ENCODE results near the gene NFKB1.

NFKB1 gene

DNA sequence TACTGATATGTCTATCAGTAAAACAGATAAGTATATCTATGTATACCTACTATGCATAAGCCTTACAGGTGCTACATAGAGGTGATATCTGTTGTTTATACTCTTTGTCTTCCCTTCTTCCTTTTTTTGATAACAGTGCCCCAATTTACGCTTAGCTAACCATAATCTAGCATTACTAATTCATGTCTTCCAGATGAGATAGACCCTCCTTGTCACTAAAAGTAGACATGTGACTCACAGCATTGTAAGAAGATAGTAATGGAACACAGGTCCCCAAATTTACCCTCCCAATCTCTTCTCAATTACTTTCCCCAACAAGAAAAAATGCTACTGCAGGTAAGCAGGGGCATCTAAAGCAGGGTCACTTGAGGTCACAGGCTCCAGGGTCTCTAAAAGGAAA lies 7.9 kb upstream of the NFKB1 start:
- intact Hi-C loops (cut with DNase I), result loop anchor here (10.0 kb wide), 1 partner anchor 112 kb away; no protein-coding TSS in a partner anchor
- no peak for DNase-seq

DNA sequence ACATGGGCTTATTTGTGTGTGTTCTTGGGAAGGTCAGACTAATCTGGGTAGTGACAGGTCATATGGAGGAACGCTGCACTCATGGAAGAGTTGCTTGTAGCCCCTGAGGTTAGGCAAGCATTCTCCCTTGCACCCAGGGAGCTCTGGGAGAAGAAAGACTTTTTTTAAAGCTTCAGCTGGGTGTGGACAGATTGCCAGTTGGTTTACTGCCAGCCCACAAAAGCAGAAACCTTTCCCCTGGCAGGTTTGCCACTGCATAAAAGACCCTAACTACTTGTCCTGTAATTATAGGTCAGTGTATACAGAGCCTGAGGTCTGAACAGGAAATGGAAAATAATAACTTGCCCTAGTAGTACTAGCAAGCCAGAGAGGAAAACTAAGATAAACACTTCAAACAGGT lies 7.4 kb upstream of the NFKB1 start:
- intact Hi-C loops (cut with DNase I), result loop anchor here (10.0 kb wide), 1 partner anchor 111 kb away; no protein-coding TSS in a partner anchor
- DNase-seq, result no peak

DNA sequence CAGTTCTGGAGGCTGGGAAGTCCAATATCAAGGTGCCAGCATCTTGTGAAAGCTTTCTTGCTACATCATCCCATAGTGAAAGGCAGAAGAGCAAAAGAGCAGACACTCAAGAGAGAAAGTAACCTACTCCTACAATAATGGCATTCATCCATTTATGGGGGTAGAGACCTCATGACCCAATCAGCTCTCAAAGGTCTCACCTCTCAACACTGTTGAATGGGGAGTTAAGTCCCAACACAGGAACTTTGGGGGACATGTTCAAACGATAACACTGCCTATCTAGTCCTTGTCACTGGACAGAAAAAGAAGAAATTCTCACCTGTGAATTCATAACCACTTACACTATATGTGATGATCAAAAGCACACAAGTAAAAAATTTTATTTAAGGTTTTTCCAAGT lies 6.6 kb upstream of the NFKB1 start:
- intact Hi-C loops (cut with DNase I), result loop anchor here (10.0 kb wide), 1 partner anchor 110 kb away; no protein-coding TSS in a partner anchor
- DNase-seq, result no peak

DNA sequence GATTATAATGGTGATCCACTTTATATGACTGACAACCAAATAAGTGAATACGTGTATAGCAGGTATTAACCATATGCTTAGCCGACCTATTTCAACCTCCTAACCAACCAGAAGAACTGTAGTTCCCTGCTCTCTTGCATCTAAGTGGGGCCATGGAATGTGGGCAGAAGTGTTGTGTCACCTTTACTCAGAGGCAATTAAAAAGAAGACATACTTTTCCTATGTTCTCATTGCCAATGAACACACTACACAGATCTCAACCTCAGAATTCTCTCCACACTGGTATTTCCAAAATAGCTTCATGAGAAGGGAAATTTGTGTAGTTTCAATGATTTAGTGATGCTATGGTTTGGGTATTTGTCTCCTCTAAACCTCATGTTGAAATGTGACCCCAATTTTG lies 3.2 kb upstream of the NFKB1 start:
- intact Hi-C loops (cut with DNase I), result loop anchor here (10.0 kb wide), 1 partner anchor 107 kb away; no protein-coding TSS in a partner anchor
- DNase-seq, result no peak

DNA sequence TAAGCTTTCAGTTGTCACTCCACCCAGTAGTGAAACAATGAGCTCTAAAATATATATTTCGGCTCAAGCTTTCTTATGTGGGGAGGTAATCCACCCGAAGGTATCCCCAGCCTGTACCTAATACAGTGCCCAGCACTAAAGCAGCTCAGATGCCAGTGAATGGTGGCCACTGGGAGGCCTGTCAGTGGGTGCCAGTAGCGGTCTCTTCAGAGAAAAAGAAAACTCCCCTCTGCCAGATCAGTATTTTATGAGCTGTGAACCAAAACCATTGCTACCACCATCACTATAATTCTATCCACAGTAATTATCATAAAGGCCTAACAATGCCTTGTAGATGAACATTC lies 835 bp upstream of the NFKB1 start:
- DNase-seq, result peak in 8 of 10 donors; percentile 25 to 90 (median 52)
- intact Hi-C loops (cut with DNase I), result loop anchor here (5.0 kb wide), 3 partner anchors 68 to 577 kb away; partner anchors contain the start of genes SLC9B2 and UBE2D3

DNA sequence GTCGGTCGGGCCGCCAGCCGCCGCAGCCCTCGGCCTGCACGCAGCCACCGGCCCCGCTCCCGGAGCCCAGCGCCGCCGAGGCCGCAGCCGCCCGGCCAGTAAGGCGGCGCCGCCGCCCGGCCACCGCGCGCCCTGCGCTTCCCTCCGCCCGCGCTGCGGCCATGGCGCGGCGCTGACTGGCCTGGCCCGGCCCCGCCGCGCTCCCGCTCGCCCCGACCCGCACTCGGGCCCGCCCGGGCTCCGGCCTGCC lies 213 bp downstream of the NFKB1 start:
- intact Hi-C loops (cut with DNase I), result loop anchor here (5.0 kb wide), 3 partner anchors 69 to 576 kb away; partner anchors contain the start of genes SLC9B2 and UBE2D3
- DNase-seq, result peak in 1 of 10 donors; percentile 25

DNA sequence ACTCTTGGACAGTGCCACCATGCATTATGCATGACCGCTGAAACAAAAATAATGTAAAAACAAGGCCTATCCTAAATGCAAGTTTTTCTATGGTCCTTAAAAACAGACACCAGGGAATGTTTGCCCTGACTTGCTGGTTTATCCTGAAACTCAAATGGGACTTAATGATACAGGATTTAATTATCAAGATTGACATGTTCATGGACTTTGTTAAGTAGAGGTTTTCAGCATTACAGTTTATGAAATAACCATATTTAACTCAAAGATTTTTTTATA lies 1.3 kb downstream of the NFKB1 start:
- intact Hi-C loops (cut with DNase I), result loop anchor here (5.0 kb wide), 3 partner anchors 70 to 575 kb away; partner anchors contain the start of genes SLC9B2 and UBE2D3
- DNase-seq, result no peak

DNA sequence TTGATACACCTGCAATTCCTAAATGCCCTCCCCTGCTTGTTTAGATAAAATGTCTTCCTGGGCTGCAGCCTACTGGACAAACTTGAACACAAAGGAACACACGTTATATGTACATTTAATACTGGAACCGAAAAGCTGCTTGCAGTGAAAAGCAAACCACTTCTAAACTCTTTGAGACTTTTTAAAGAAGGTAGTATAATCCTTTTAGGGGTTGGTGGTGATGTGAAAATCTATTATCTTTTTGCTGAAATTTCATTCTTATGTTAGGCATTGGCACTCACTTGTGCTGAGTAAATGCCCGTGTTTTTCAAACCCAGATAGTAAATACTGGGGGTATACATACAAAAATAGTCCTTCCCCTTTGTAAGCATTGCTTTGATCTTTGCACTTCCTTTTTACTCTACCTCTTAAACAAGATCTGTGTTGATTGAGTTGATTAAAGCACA lies 2.2 kb downstream of the NFKB1 start:
- DNase-seq, result no peak
- intact Hi-C loops (cut with DNase I), result loop anchor here (5.0 kb wide), 3 partner anchors 71 to 574 kb away; partner anchors contain the start of genes SLC9B2 and UBE2D3

DNA sequence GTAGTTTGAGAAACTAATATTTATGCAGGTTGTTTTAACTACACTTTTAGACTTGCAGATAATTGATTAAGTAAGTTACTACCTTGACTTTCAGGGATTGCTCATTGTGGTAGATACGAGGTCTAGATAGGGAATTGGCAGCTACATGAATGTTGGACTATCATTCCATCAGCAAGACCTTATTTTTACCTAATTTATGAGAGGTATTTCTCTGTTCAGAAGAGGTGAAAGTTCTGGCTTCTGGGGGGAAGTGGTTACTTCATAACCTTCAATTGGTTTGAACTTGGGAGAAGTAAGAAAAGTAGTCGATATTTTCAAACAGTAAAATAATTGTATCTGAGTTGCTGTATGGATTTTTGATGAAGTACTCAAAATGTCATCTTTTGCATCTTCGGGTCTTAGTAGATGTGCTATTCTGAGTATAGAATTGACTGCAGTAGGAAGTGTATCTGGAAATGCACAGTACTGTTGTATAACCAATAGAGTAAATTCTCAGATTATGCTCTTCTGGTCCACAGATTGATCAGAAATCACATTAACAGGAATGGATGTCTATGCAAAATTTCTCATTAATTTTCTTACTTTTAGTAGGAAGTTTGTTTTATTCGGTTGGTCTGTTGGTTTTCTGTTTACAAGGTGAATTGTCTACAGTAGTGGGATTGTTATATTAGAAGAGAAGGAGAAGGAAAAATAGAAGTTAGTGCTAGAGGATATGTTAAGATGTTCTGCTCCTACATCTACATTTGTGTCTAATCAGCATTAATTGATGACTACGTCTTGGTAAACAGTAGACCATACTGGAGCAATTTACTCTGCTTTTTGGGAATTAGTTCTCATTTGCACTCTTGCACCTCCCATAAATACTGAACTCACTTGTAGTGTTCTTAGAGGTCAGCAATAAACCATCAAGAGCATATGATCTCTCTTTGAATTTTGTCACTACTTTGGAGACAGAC lies 3.0 kb downstream of the NFKB1 start:
- intact Hi-C loops (cut with DNase I), result loop anchor here (5.0 kb wide), 3 partner anchors 72 to 573 kb away; partner anchors contain the start of genes SLC9B2 and UBE2D3
- DNase-seq, result no peak

DNA sequence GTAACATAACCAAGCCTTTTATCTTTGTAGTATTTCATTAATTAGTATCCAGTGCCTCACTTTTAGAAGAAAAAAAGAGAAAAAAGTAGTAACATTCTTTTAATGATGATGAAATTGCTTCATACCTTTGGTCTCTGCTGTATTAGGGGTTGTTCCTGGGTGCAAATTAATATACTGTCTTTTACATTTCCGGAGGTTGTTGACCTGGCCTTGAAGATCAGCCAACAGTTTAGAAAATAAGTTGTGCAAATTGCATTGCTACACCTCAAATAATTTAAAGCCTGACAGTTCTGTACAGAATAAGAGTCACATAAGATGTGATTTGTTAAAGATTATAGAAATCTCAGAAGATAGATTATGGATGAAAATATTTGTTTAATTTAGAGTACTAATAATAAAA lies 3.8 kb downstream of the NFKB1 start:
- no peak for DNase-seq
- intact Hi-C loops (cut with DNase I), result loop anchor here (5.0 kb wide), 3 partner anchors 73 to 572 kb away; partner anchors contain the start of genes SLC9B2 and UBE2D3

DNA sequence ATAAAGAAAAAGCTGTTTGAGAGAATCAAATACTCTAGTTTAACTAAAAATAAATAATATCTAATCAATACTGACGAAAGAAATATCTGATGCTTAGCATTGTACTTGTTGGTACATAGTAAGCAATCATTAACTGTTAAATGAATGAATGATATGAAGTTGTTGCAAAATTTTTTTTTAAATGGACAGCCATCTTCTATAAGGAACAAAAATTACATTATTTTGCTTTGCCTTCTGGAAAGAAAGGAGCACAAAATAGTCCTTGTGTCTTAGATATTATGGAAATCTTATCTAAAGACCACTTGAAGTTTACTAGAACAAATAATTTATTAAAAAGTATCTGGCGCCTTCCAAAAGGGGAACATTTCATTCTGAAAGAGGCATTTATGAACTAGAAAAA lies 4.5 kb downstream of the NFKB1 start:
- DNase-seq, result no peak
- intact Hi-C loops (cut with DNase I), result no loop called here

DNA sequence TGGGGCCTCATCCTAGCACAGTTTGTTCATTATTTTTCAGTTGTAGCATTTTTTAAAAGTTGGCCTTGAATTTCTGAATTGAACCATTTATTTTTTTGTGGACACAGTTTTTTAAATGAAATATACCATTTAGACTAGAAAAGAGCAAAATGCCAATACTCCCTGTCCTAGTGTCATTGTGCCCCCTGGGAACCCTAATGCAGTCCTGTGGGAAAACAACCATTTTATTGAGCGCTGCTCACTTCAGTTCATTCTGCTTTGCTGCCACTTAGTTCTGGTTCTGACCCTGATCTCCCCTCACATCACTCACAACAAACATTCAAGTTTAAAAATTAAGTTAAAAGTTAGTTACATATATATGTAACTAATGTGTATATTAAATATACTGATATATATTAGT lies 5.4 kb downstream of the NFKB1 start:
- no peak for DNase-seq
- intact Hi-C loops (cut with DNase I), result no loop called here

DNA sequence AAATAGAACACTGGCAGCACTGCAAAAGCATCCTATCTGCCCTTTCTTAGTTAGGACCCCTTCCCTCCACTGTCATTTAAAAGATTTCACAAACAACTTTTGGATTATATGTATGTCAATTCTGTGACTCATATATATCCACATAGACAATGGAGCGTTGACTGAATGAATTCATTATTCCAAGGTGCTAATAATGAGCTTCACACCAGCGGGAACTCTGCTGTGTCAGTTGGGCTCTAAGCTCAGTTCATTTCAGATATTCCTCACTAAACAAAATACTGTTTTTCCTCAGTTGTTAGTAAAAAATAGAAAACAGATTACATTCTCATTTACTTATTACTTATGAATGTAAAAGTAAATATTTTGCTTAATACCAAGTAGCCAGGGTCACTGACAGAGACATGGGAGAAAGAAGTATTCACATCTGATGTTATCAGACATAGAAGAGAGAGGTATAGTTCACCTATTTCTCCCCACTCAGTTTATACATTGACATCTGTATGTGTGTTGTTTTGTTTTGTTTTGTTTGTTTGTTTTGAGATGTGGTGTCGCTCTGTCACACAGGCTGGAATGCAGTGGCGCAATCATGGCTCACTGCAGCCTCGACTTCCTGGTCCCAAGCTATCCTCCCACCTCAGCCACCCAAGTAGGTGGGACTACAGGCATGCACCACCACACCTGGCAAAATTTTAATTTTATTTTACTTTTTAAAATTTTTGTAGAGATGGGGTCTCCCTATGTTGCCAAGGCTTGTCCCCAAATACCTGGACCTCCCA lies 10.9 kb downstream of the NFKB1 start:
- intact Hi-C loops (cut with DNase I), result no loop called here
- DNase-seq, result peak in 1 of 10 donors; percentile 79

DNA sequence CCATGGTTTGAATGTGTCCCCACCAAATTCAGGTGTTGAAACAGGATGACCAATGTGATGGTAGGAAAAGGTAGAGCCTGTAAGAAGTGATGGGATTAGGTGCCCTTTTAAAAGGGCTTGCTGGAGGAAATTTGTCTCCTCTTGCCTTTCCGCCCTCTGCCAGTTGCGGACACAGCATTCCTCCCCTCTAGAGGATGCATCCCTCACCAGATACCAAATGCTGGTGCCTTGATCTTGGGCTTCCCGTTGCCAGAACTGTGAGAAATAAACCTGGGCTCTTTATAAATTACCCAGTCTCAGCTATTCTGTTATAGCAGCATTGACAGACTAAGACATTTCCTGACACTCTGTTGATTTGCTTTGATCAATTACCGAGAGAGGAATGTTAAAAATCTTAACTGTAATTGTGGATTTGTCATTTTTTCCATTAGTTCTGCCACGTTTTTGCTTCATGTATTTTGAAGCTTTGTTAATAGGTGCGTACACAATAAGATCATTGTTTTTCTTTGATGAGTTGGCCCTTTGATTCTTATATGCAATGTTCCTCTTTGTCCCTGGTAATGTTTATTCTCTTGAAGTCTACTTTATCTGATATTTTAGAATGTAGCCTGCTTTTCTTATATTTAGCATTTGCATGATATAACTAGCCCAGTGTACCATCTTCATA lies 13.3 kb downstream of the NFKB1 start:
- DNase-seq, result no peak
- intact Hi-C loops (cut with DNase I), result no loop called here

DNA sequence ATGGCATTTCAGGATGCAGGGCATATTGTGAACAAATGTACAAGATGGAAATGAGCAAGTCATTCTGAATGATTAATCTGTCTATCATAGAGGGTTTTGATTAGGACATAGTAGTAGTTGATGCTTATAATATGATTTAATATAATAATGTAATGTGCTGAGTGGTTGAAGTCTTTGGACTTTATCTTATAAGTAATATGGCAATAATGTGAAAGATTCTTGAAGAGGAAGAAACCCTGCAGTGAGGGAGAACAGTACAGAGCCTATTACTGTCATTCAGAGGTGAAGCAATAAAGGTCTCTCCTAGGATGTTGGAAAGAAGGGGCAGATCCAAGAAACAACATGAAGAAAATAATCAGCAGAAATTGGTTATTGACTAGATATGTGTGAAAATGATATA lies 16.6 kb downstream of the NFKB1 start:
- DNase-seq, result no peak
- intact Hi-C loops (cut with DNase I), result no loop called here

DNA sequence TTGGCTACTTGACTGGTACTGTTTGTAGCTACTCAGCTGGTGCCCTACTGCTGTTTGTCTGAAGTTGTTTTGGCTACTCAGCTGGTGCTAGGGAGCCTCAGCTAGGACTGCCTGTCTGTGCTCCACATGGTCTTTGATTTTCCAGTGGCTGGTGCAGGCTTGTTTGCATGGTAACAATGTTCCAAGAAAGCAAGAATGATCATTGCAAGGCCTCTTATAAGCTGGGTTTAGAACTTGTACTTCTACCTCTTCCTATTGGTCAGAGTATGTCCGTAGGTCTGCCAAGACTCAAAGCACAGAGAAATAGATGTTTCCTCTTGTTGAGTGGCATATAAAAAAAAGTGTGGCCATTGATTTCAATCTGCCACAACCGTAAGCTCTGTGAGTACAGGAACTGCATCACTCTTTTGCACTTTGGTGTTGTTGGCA lies 17.6 kb downstream of the NFKB1 start:
- intact Hi-C loops (cut with DNase I), result no loop called here
- DNase-seq, result no peak

DNA sequence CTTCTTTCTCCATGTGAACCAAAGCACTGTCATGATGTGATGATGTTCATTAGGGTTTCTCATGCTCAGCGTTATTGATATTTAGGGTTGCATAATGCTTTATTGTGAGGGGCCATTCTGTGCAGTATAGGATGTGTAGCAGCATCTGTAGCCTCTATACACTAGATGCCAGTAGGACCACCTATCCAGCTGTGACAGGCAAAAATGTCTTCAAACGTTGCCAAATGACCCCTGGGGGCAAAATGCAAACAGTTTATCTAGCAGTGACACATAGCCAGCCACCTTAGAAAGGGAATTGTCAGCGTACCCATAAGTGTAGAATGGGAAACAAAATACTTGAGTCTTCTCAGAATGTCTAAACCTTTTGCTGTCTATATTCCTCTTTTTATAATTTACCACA lies 18.8 kb downstream of the NFKB1 start:
- no peak for DNase-seq
- intact Hi-C loops (cut with DNase I), result no loop called here

DNA sequence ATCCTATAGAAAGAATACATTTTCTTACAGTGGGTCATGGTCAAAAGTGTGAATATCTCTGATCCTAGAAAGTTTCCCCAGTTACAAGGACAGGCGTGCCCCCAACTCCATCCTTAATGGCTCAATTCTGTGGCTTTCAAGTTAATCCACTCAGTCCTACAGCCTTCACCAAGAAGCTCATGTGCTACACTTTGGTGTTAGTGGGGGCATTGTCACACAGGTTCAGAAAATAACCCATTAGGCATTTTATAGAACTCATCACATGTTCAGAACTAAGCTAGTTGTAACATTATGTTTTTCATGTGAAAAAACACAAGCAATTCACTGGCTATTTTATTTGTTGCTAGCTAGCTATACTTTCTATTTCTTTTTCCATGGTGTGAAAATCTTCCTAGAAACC lies 20.4 kb downstream of the NFKB1 start:
- DNase-seq, result no peak
- intact Hi-C loops (cut with DNase I), result no loop called here

DNA sequence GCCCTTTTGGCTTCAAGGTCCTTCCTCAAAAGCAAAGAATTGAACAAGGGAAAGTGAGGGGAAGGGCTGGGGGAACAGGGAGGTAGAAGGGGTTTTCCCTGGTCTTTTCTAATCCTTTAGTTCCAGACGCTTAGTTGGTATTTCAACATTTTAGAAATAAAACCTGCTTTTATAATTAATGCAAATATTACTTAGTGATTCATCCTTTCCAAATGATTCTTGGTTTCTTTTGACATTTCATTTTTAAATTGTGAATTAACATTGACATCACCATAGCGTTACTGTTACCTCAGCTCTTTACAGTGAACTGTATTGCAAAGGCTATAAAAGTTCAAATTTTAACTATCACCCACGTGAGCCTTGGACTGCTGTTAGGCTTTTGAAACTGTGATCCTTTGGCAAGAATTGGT lies 20.9 kb downstream of the NFKB1 start:
- DNase-seq, result no peak
- intact Hi-C loops (cut with DNase I), result no loop called here

DNA sequence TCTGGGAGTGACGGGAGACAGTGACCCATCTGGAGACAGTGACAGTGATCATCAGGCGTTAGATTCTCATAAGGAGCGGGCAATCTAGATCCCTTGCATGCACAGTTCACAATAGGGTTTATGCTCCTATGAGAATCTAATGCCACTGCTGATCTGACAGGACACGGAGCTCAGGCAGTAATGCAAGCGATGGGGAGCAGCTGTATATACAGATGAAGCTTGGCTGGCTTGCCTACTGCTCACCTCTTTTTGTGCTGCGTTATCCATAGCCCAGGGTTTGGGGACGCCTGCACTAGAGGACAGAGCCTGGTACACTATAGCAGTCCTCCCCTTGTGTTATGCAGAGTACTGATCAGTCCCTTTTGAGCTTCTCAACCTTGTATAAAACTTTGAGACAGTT lies 23.5 kb downstream of the NFKB1 start:
- intact Hi-C loops (cut with DNase I), result no loop called here
- no peak for DNase-seq

DNA sequence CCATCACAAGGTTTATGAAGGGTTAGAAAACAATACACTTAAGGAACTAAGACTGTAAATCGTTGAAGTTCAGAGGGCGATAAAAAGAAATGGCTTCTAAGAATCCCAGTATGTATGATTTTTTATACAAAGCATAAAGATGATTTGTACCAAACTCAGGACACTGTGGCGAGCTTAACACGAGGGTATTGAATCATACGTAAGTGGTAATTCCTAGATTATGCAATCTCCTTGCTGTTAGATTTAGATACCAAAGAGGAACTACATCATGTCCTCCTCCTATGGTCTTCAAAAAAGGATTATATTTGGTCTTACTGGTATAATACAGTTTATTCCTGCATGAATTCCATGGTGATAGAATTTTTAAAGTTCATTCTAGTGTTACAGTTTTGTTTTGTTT lies 23.9 kb downstream of the NFKB1 start:
- no peak for DNase-seq
- intact Hi-C loops (cut with DNase I), result no loop called here
